DMS53 (cell line): Measurements from ENCODE around the gene ADAD1.
A peak's percentile ranks its signal among the peaks of the same experiment; 100 is the strongest.

ENCODE experiments used
- DNase-seq: peaks from one replicate; lab custom pipeline; 2025; lab: John Stamatoyannopoulos, UW

Gene ADAD1

DNA sequence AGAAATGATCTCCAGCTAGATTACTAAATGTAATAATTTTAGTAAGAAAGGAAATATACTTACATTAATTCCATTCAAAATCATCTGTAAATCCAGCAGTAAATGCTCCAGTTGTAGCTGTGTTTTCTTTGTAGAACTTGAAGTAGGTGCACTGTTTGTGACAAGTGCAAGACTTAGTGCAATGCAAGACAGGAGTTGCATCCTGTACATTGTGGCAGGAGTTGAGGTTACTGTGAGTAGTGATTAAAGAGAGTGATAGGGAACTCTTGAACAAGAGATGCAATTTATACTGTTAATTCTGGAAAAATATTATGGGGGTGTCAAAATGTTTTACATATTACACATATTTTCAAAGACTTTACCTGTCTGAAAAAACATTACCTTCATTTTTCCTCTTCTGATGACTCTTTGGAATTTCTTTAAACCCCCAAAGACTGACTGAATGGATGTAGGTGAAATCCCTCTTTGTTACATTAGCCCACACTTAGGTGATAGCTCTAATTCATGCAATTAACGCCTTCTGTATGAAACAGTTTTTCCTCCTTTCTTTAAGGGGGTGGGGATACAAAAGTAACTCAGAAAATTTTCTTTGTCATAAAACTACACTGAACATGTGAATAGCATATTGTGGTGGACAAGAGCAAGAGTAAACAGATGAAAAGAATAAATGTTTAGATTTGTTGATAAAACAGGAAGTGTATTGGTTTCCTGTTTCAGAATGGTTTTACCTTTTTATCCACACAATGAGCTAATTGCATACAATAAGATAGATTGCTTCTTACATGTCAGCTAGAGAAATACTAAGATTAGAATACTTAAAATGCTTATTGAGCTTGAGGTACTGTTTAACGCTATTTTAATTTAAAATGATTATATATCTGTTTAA, 77.7 kb downstream of the ADAD1 start, which contains the start of gene IL2:
Gene IL2 (minus strand): TSS at position 495 of the 886 bp plus-strand sequence. CDS start 285 bp downstream, at position 210.
- DNase-seq, result peak; percentile 37

DNA sequence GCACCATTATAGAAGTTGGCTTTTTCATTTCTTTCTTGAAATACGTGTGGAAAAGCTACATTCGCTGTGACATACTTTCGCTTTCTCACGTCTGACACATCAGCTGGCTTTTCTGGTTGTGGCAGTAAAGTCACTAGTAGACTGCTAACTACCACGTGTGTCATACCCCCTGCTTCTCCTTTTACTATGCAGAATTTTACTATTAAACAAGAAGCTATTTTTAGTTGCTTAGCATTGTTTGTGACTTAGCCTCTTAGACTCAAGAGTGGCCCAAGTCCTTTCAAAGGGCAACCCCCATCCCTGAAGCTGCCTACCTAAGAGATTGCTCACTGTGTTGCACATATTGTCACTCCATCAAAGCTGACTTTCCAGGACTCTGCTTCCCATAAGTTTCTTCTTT, 79.8 kb downstream of the ADAD1 start:
- DNase-seq, result peak; percentile 54

DNA sequence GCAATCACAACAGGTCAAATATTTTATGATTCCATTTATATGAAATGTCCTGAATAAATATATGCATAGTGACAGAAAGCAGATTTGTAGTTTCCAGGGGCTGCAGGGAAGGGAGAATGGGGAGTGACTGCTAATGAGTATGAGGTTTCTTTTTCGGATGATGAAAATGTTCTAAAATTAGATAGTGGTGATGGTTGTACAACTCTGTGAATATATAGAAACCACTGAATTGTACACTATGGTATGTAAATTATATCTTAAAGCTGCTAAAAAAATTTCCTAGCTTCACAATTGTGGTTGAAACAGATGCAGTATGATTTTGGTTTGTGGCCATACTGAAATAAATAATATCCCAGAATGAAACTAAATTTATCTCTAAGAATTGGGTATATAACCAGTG, 90.6 kb downstream of the ADAD1 start:
- DNase-seq, result no peak

DNA sequence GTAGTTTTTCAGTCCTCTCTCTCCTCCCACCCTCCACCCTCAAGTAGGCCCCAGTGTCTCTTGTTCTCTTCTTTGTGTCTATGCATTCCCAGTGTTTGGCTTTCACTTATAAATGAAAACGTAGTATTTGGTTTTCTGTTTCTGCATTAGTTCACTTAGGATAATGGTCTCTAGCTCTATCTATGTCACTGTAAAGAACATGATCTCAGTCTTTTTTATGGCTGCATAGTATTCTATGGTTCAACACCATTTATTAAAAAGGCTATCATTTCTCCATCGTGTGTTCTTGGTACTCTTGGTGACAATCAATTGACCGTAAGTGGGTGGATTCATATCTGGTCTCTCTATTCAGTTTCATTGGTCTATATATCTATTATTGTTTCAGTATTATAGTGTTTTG, 96.4 kb downstream of the ADAD1 start:
- DNase-seq, result no peak

DNA sequence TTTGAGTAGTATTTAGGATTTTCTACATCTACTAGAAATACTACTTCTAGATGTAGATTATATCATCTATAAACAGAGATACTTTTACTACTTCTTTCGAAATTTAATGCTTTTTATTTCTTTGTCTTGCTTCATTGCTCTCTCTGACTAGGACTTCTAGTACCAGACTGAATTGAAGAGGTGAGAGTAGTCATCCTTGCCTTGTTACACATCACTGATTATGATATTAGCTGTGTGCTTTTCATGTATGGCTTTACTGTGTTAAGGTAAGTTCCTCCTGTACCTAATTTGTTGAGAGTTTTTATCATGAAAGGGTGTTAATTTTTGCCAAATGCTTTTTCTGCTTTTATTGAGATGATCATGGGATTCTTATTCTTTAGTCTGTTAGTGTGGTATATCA, 97.3 kb downstream of the ADAD1 start:
- DNase-seq, result peak; percentile 9

DNA sequence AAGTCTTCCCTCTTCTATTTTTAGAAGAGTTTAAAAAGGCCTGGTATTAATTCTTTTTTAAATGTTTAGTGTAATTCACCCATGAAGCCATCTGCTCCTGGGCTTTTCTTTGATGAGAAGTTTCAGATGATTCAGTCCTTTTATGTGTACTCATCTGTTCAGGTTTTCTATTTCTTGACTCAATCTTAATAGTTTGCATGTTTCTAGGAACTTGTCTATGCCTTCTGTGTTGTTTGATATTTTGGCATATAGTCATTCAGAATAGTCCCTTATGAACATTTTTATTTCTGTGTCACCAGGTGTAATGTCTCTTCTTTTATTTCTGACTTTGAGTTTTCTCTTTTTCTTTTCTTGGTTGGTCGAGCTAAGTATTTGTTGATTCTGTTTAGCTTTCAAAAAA, 97.9 kb downstream of the ADAD1 start:
- no peak for DNase-seq
